COLO829 (cell line): ENCODE data around the gene CFL2.
"Not testable (repeated sequence)": the region's sequence is repeated elsewhere in the genome, so short reads cannot be mapped to it uniquely, and the experiment has no call there.

Source experiments
- DNase-seq: peaks from one replicate; pipeline ENCODE4 v3.0.0; 2012; ENCODE audit warnings: low spot score

The CFL2 gene

GRCh38 chr14:34711796-34712712 is 2.3 kb downstream of the CFL2 start:
- no peak for DNase-seq

- DNase-seq = peak; percentile 54
Measured at GRCh38 chr14:34711169-34711568, 3.2 kb downstream of the CFL2 start.

- no peak for DNase-seq
Measured at GRCh38 chr14:34710744-34711143, 3.6 kb downstream of the CFL2 start.

GRCh38 chr14:34710006-34710405 is 4.4 kb downstream of the CFL2 start:
- DNase-seq = no peak

- no peak for DNase-seq
Measured at GRCh38 chr14:34707722-34708121, 6.7 kb downstream of the CFL2 start.

GRCh38 chr14:34701808-34702207 is 12.6 kb downstream of the CFL2 start:
- DNase-seq = no peak

GRCh38 chr14:34700622-34701130 is 13.7 kb downstream of the CFL2 start:
- no peak for DNase-seq

GRCh38 chr14:34699873-34700621 is 14.3 kb downstream of the CFL2 start:
- peak; percentile 61 for DNase-seq

- DNase-seq = not testable (repeated sequence)
Measured at GRCh38 chr14:34694216-34694615, 20.2 kb downstream of the CFL2 start.

- DNase-seq = no peak
Measured at GRCh38 chr14:34693228-34693939, 21.0 kb downstream of the CFL2 start.

GRCh38 chr14:34692898-34693227 is 21.5 kb downstream of the CFL2 start:
- no peak for DNase-seq

GRCh38 chr14:34692348-34692747 is 22.0 kb downstream of the CFL2 start:
- no peak for DNase-seq

GRCh38 chr14:34691206-34691605 is 23.2 kb downstream of the CFL2 start:
- DNase-seq = no peak

- no peak for DNase-seq
Measured at GRCh38 chr14:34688470-34689206, 25.8 kb downstream of the CFL2 start.

- no peak for DNase-seq
Measured at GRCh38 chr14:34685819-34686428, 28.5 kb downstream of the CFL2 start.

- no peak for DNase-seq
Measured at GRCh38 chr14:34684578-34684977, 29.8 kb downstream of the CFL2 start.

- DNase-seq = no peak
Measured at GRCh38 chr14:34682787-34683321, 31.5 kb downstream of the CFL2 start.

GRCh38 chr14:34680806-34681479 is 33.5 kb downstream of the CFL2 start:
- DNase-seq = no peak

- no peak for DNase-seq
Measured at GRCh38 chr14:34678735-34679134, 35.7 kb downstream of the CFL2 start.

GRCh38 chr14:34678306-34678705 is 36.1 kb downstream of the CFL2 start:
- DNase-seq = no peak
